HG03196 (cell line): ENCODE data around the gene FAM229A.
A peak's percentile ranks its signal among the peaks of the same experiment; 100 is the strongest.

Experiments used
- ATAC-seq: cut with Tn5 transposase; IDR thresholded peaks from one replicate; pipeline ENCODE4 v1.9.1; 2021; ENCODE audit not compliant: unreplicated experiment

Gene FAM229A

GRCh38 chr1:32350785-32351398 lies 11.4 kb downstream of the FAM229A start:
- ATAC-seq, result peak; percentile 28

- no peak for ATAC-seq
Measured at GRCh38 chr1:32349211-32349708, 13.0 kb downstream of the FAM229A start.

- ATAC-seq, result no peak
Measured at GRCh38 chr1:32346532-32347157, 15.6 kb downstream of the FAM229A start.

GRCh38 chr1:32345289-32345827 lies 16.9 kb downstream of the FAM229A start:
- ATAC-seq, result no peak

GRCh38 chr1:32342704-32343103 lies 19.6 kb downstream of the FAM229A start:
- no peak for ATAC-seq

- no peak for ATAC-seq
Measured at GRCh38 chr1:32341971-32342370, 20.3 kb downstream of the FAM229A start.

GRCh38 chr1:32341186-32341757 lies 21.0 kb downstream of the FAM229A start:
- ATAC-seq, result no peak

- ATAC-seq, result no peak
Measured at GRCh38 chr1:32339363-32339978, 22.8 kb downstream of the FAM229A start.

- ATAC-seq, result no peak
Measured at GRCh38 chr1:32338637-32339145, 23.6 kb downstream of the FAM229A start.

GRCh38 chr1:32337855-32338636 lies 24.2 kb downstream of the FAM229A start:
- no peak for ATAC-seq

- no peak for ATAC-seq
Measured at GRCh38 chr1:32336963-32337675, 25.2 kb downstream of the FAM229A start.

- ATAC-seq, result no peak
Measured at GRCh38 chr1:32336591-32336932, 25.7 kb downstream of the FAM229A start.

- ATAC-seq, result peak; percentile 35
Measured at GRCh38 chr1:32335790-32336590, 26.3 kb downstream of the FAM229A start, which contains the start of gene MARCKSL1. TSS of gene MARCKSL1 (minus strand) at chr1:32336233. CDS start at chr1:32336033, 200 bp downstream.

GRCh38 chr1:32335535-32335789 lies 26.8 kb downstream of the FAM229A start:
- no peak for ATAC-seq

- ATAC-seq, result no peak
Measured at GRCh38 chr1:32334864-32335534, 27.3 kb downstream of the FAM229A start.

- ATAC-seq, result no peak
Measured at GRCh38 chr1:32334274-32334861, 27.9 kb downstream of the FAM229A start.

GRCh38 chr1:32333251-32333963 lies 28.9 kb downstream of the FAM229A start:
- no peak for ATAC-seq
